ENCODE measurements around the gene SLC25A3.

- TF ChIP-seq CTCF (IDR thresholded peaks at IDR 0.05): no peak
- no peak for TF ChIP-seq POLR2A (IDR thresholded peaks at IDR 0.05)
Measured at GRCh38 chr12:98587084-98587483, 6.4 kb upstream of the SLC25A3 start.

Measured in adrenal gland (tissue), 5 donors.